Measurements from ENCODE around the gene GM2A. TPM values are rescaled to one million over a fixed set of nuclear protein-coding genes. Genes with fewer than 3 reads are reported as not detected.

GM2A gene
- 27.6 and 28.6 TPM in 2 replicates for total RNA-seq

DNA sequence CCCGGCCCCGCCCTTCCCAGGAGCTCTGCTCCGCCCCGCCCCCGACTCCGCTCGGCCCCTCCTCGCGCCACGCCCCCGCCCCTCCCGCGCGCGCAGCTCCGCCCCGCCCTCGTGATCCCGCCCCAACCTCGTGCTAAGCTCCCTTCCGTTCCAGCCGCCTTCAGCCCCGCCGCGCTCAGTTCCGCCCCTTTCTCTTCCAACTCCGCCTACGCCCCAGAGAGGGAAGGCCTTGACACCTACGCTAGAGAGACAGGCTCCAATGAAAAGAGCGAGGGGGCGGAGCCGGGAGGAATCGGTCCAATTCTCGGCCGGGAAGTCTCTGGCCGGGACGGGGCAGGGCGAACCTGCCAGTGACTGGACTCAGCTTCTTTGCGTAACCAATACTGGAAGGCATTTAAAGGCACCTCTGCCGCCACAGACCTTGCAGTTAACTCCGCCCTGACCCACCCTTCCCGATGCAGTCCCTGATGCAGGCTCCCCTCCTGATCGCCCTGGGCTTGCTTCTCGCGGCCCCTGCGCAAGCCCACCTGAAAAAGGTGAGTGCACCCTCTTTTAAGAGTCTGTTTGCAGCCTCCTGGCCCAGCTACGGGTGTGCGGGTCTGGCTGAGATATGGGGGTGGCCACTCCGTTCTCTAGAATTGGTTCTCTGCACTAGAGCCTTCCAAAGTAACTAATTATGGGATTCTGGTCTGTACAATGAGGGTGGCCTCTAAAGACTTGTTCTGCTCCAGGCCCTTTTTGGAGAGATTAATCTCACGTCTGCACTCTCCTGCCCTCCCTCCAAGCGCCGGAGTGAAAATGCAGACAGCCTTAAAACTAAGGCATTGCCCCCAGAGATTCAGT, at the start of gene GM2A:
Gene GM2A, plus strand, starts transcription at position 424 of the 843 bp plus-strand sequence. Its CDS starts 32 bp downstream, at position 456.

DNA sequence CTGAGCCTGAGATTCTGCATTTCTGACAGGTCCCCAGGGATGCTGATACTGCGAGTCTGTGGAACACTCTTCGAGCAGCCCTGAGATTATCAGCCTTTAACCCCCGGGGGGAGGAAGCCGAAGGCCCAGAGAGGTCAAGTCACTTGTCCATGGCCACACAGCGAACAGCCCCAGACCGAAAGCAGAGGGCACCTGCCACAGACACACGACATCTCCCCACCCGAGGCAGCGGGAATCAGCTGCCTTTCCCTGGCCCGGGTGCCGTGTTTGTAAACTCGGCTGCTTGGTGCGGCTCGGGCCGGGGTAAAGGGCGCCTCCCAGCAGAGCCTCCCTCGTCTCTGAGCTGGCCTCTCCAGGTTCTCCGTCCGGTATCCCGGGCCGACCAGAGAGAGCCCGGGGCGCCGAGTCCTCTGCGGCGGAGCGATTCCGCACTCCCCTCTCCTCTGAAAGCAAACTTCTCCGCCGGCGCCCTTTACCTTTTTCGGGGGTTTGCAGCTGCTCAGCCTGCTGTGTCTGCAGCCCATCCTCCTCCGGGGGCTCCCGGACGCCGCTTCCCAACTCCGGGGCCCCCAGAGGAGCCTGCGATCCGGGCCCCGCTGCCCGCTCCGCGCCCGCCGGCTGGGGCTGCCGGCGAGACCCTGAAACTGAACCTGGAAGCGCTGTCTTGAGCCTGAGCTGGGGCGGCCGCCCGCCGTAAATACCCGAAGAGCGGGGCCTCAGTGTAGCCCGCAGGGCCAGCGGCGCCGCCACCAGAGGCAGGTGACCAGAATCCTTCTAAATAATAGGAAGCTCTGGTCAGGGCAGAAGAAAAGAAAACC, 29.3 kb upstream of the GM2A start, which contains the start of gene CCDC69:
Gene CCDC69, minus strand, starts transcription at position 646 of the 818 bp plus-strand sequence. Its CDS starts 122 bp downstream, at position 524.

DNA sequence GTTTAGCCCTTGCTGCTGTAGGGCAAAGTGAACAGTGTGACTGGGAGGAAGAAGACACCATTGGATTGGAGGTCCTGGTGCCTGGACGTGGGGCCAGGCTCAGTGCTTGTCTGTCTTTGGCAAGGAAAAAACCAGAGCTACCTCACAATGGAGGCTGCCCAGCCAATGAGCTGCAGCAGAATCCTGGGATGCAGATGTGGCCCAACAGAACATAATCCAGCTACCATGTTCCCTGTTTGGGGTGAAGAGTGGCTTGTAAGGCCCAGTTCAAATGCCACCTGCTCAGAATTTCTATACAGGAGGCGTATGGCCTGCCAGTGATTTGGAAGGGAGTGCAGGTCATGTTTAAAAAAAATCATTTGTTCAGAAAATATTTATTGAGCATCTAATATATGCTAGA, 50.7 kb downstream of the GM2A start, which contains the start of gene SLC36A3:
Gene SLC36A3, minus strand, starts transcription at position 101 of the 400 bp plus-strand sequence. CDS start 412 bp downstream, outside the sequence.

Other genes with a start within 250 kb of the GM2A start
- 11.8 and 16.1 TPM in 2 replicates for gene GPX3, start 232.6 kb upstream of the GM2A start, total RNA-seq
- gene TNIP1, start 172.2 kb upstream of the GM2A start, total RNA-seq: 113 and 119 TPM in 2 replicates
- 239 and 248 TPM in 2 replicates for gene ANXA6, start 95.4 kb upstream of the GM2A start, total RNA-seq
- gene CCDC69, start 29.1 kb upstream of the GM2A start, total RNA-seq: 18.6 and 18.7 TPM in 2 replicates
- gene SLC36A3, start 50.6 kb downstream of the GM2A start, total RNA-seq: not detected in 2 replicates
- not detected in 2 replicates for gene SLC36A2, start 94.4 kb downstream of the GM2A start, total RNA-seq
- gene SLC36A1, start 194.4 kb downstream of the GM2A start, total RNA-seq: 9.0 and 10.1 TPM in 2 replicates